Urinary bladder (tissue), 4 donors: ENCODE data around the gene ARHGEF10L. TPM values are rescaled to one million over a fixed set of nuclear protein-coding genes. Genes with fewer than 3 reads are reported as not detected.

ENCODE experiments used
- DNase-seq: peaks from one replicate; pipeline ENCODE4 v3.0.0-alpha.2; 2015; ENCODE audit errors: extremely low spot score
- H3K27ac ChIP-seq: one replicate; pipeline ENCODE4 v1.5.1; 2013; ENCODE audit warnings: low read depth, mild to moderate bottlenecking, moderate library complexity
- H3K36me3 ChIP-seq: one replicate; pipeline ENCODE4 v1.6.1; 2013; ENCODE audit warnings: mild to moderate bottlenecking, moderate library complexity; ENCODE audit not compliant: insufficient read depth
- H3K4me1 ChIP-seq: one replicate; pipeline ENCODE4 v1.6.1; 2013; ENCODE audit warnings: mild to moderate bottlenecking, moderate library complexity; ENCODE audit not compliant: insufficient read depth
- H3K4me3 ChIP-seq: one replicate; pipeline ENCODE4 v1.5.1; 2013; ENCODE audit warnings: low read depth, low read length
- WGBS: extraction: QIAGEN DNeasy Blood & Tissue Kit; methylation state at CpG from one replicate; pipeline ENCODE4 v1.1.7; 2013; 5-methylcytosine and 5-hydroxymethylcytosine counted together
- polyA plus RNA-seq: library from polyadenylated mRNA; stranded (reverse); fragments of 200-250 nt; gene quantifications from one replicate; pipeline ENCODE4 v1.2.3, GENCODE V29; 2013
- total RNA-seq: library from RNA; depleted of rRNA; stranded (reverse); fragments of >200 nt; gene quantifications from one replicate; pipeline ENCODE4 v1.2.3, GENCODE V29; 2014
- donor health status: healthy with polysubstance abuse.
- donor health status: healthy.

The ARHGEF10L gene
- total and polyA plus RNA-seq, 2 donors: 26.5 to 41.4 TPM

DNA sequence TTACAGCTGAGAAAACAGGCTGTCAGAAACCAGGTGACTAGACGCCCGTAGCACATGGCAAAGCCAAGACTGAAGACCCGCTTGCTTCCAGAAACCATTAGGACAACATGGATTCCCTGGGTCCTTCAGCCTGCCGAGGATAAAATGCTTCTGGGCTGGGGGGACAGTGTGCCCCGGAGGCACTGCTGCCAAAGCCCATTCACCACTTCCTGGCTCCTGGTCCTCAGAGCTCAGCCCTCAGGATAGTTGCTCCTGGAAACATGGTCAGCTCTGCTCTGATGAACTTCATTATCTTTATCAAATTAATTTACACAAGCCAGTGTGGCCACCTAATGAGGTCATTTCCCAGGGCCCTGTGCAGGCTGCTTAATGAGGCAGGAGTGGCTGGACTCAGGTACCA, 174.5 kb downstream of the ARHGEF10L start:
- H3K36me3 ChIP-seq: no peaks in the 10 kb centered on the region
- no peak overlapping the region for H3K4me3 ChIP-seq
- DNase-seq: no peak
- no peak overlapping the region for H3K27ac ChIP-seq
- WGBS: 66% methylated on average over 5 of the region's 5 CpGs
- H3K4me1 ChIP-seq: no peaks in the 10 kb centered on the region

DNA sequence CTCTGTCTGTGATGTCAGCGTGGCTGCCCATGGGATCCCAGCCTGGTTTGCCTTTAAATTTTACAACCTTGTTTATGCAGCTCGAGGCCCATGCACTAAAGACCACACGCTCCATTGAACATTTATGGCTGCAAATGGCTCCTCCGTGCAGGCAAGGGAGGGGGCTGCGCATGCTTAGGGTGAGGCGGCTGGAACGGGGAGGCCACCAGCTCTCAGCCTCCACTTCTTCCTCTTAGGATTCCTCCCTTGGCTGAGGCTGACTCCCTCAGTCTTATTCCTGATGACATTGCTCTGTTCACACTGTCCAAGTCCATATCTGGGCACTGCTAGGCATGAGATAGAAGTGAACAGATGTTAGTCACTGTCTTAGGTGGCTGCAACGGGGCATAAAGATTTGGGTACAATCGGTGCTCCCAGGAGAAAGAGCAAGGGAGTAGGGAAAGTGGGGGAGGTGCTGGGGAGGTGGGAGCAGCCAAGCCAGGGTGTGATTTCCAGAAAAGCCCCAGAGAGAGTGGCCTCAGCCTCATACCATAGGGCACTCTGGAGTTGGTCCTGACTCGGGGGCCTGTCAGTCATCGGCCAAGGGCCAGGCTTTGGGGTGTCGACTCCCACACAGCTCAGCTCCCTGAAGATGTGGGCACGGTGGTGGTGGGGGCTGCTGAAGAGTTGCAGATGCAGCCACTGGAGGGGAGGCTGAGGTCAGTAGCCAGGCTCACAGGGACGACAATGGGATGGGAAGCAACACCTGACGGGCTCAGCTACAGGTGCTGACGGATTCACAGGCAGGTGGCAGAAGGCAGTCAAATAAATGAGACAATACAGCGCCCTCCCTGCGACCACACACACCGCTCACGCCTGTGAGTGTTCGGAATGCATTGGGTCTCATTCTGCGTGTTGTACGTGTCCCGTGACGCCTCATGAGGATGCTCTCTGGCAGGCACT, 178.4 kb downstream of the ARHGEF10L start:
- no peaks in the 10 kb centered on the region for H3K4me1 ChIP-seq
- DNase-seq: no peak
- H3K27ac ChIP-seq: no peak overlapping the region
- WGBS: 62% methylated on average over 25 of the region's 25 CpGs
- no peak overlapping the region for H3K4me3 ChIP-seq
- H3K36me3 ChIP-seq: no peaks in the 10 kb centered on the region

DNA sequence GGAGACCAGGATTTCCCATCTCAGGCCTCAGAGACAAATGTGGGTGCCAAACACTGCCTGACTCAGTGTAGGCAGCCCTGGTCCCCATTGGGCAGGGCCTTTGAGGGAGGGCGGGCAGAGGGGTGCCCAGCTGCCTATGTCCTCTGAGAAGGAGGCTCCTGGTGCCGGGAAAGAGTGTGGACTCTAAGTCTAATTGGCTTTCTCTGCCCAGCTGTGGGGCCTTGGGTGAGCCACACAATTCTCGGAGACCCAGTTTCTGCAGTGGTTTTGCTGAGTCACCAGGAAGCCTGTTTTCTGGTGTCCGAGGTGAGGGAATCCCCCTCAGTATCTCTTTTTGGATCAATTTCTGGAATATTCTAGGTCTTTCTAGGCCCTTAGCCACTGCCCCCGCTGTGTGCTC, 180.4 kb downstream of the ARHGEF10L start:
- H3K4me3 ChIP-seq: no peak overlapping the region
- H3K27ac ChIP-seq: no peak overlapping the region
- no peaks in the 10 kb centered on the region for H3K36me3 ChIP-seq
- WGBS: 87% methylated on average over 5 of the region's 5 CpGs
- H3K4me1 ChIP-seq: no peaks in the 10 kb centered on the region
- DNase-seq: no peak

DNA sequence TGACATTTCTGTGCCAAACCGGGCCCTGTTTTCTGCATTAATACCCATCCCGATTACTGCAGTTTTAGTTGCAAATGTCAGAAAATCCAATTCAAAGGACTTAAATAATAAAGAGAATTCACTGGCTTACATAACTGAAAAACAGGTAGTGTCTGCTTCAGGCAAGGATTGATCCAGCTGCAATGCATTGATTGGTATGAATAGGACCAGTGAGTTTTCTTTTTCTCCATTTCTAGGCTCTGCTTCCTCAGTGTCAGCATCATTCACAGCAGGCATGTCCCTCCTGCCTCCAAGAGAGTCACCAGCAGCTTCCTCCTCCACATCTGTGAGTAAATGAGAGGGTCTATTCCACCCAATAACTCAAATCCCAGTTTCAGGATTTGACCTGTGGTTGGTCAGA, 181.9 kb downstream of the ARHGEF10L start:
- Histone ChIP-seq H3K4me3 (no peak overlapping the region), H3K36me3 (no peaks in the 10 kb centered on the region), H3K4me1 (no peaks in the 10 kb centered on the region), H3K27ac (no peak overlapping the region)
- WGBS: 95% methylated on average over 2 of the region's 2 CpGs
- DNase-seq: no peak

GRCh38 chr1:17723684-17724083, 184.2 kb downstream of the ARHGEF10L start:
- Histone ChIP-seq H3K4me1 (no peaks in the 10 kb centered on the region), H3K4me3 (no peak overlapping the region), H3K36me3 (no peaks in the 10 kb centered on the region), H3K27ac (no peak overlapping the region)
- 44% methylated on average over 6 of the region's 6 CpGs for whole genome bisulfite sequencing
- no peak for DNase-seq

DNA sequence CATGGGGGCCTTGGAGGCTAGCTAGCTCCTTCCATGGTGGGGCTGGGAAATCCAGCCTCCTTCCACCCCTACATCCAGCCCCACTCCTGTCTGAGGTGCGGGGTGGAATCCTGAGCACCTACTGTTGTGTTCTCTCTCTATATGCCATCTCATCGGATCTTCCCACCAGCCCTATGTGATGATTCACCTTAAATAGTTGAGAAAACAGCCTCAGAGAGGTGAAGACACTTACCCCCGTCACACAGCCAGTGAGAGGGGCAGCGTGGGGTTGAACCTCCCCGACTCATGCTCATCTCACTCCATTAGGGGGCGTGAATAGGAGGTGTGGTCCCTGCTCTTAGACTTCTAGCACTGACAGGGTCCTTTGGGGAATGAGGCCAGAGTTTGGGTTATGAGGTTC, 184.7 kb downstream of the ARHGEF10L start:
- WGBS: 77% methylated on average over 6 of the region's 6 CpGs
- H3K4me3 ChIP-seq: no peak overlapping the region
- no peak for DNase-seq
- H3K36me3 ChIP-seq: no peaks in the 10 kb centered on the region
- H3K27ac ChIP-seq: no peak overlapping the region
- H3K4me1 ChIP-seq: no peaks in the 10 kb centered on the region

- H3K27ac ChIP-seq: no peak overlapping the region
- 89% methylated on average over 9 of the region's 9 CpGs for WGBS
- DNase-seq: no peak
- no peaks in the 10 kb centered on the region for H3K36me3 ChIP-seq
- no peaks in the 10 kb centered on the region for H3K4me1 ChIP-seq
- H3K4me3 ChIP-seq: no peak overlapping the region
These were observed 185.7 kb downstream of the ARHGEF10L start for GRCh38 chr1:17725084-17725719.

- WGBS: 62% methylated on average over 7 of the region's 7 CpGs
- Histone ChIP-seq H3K27ac (no peak overlapping the region), H3K36me3 (no peaks in the 10 kb centered on the region), H3K4me1 (no peaks in the 10 kb centered on the region), H3K4me3 (no peak overlapping the region)
- DNase-seq: no peak
These were observed 186.5 kb downstream of the ARHGEF10L start for GRCh38 chr1:17725811-17726582.

GRCh38 chr1:17728123-17728712, 188.7 kb downstream of the ARHGEF10L start:
- no peak overlapping the region for H3K27ac ChIP-seq
- DNase-seq: no peak
- H3K4me3 ChIP-seq: no peak overlapping the region
- WGBS: 66% methylated on average over 6 of the region's 6 CpGs
- H3K4me1 ChIP-seq: no peaks in the 10 kb centered on the region
- H3K36me3 ChIP-seq: no peaks in the 10 kb centered on the region

- 74% methylated on average over 12 of the region's 12 CpGs for WGBS
- Histone ChIP-seq H3K4me3 (no peak overlapping the region), H3K36me3 (no peaks in the 10 kb centered on the region), H3K4me1 (no peaks in the 10 kb centered on the region), H3K27ac (no peak overlapping the region)
- no peak for DNase-seq
These were observed 189.8 kb downstream of the ARHGEF10L start for GRCh38 chr1:17729248-17729647.

GRCh38 chr1:17729909-17730308, 190.4 kb downstream of the ARHGEF10L start:
- 67% methylated on average over 10 of the region's 10 CpGs for WGBS

DNA sequence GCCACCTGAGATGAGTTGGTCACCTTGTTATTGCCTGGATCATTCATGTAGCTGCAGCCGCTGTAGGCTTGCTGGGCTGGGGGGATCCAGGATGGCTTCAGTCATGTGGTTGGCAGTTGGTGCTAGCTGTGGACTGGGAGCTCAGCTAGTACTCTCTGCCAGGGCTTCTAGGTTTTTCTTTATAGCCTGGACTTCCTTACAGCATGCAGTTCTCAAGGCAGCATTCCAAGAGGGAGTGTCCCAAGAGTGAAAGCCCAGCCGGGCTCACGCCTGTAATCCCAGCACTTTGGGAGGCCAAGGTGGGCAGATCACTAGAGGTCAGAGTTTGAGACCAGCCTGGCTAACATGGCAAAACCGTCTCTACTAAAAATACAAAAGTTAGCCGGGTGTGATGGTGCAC, 192.0 kb downstream of the ARHGEF10L start:
- no peak overlapping the region for H3K4me3 ChIP-seq
- H3K36me3 ChIP-seq: no peaks in the 10 kb centered on the region
- no peak overlapping the region for H3K27ac ChIP-seq
- H3K4me1 ChIP-seq: no peaks in the 10 kb centered on the region
- no peak for DNase-seq
- WGBS: 56% methylated on average over 5 of the region's 5 CpGs

More at GRCh38 chr1:17729909-17730308, 190.4 kb downstream of the ARHGEF10L start:
- Histone ChIP-seq H3K4me1 (no peaks in the 10 kb centered on the region), H3K36me3 (no peaks in the 10 kb centered on the region), H3K4me3 (no peak overlapping the region), H3K27ac (no peak overlapping the region)
- no peak for DNase-seq

DNA sequence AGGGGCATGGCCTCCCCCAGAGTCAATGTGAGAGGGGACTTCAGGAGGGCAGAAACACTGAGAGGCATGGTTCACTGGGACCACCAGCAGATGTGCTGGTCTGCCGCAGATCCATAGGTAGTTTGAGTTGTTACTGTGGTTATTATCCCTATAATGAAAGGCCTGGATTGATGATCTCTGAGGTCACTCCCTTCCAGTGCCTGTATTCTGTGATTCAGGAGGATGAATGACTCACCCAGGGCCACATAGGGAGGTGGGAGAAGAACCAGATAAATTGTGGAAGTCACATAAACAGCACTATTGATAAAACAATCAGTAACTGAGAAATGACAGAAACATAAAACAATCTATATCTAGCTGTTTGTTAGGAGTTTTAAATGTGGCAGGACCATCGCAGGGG, 193.0 kb downstream of the ARHGEF10L start:
- DNase-seq: no peak
- no peak overlapping the region for H3K4me3 ChIP-seq
- WGBS: 73% methylated on average over 2 of the region's 2 CpGs

More for the DNA sequence above, 193.0 kb downstream of the ARHGEF10L start:
- Histone ChIP-seq H3K27ac (no peak overlapping the region), H3K36me3 (no peaks in the 10 kb centered on the region), H3K4me1 (no peaks in the 10 kb centered on the region)
